Type B pancreatic cell (in vitro differentiated cells): Measurements from ENCODE around the gene LEMD3. TPM values are rescaled to one million over a fixed set of nuclear protein-coding genes. Genes with fewer than 3 reads are reported as not detected.
A peak's percentile ranks its signal among the peaks of the same experiment; 100 is the strongest.

ENCODE experiments used
- DNase-seq: peaks from one replicate; pipeline ENCODE4 v3.0.0; 2021; ENCODE audit warnings: mixed read lengths; ENCODE audit not compliant: unreplicated experiment; ENCODE audit errors: extremely low spot score
- H3K27ac Mint-ChIP-seq: 2 replicates; pipeline ENCODE4 v1.8.0; 2021; ENCODE audit warnings: mild to moderate bottlenecking, mixed read lengths
- H3K27me3 Mint-ChIP-seq: 2 replicates; pipeline ENCODE4 v1.8.0; 2021; ENCODE audit warnings: mixed read lengths
- H3K36me3 Mint-ChIP-seq: 2 replicates; pipeline ENCODE4 v1.8.0; 2021; ENCODE audit warnings: mixed read lengths
- H3K4me1 Mint-ChIP-seq: one replicate; pipeline ENCODE4 v1.8.0; 2021; ENCODE audit warnings: mixed read lengths; ENCODE audit not compliant: unreplicated experiment
- H3K4me3 Mint-ChIP-seq: 2 replicates; pipeline ENCODE4 v1.8.0; 2021; ENCODE audit warnings: mild to moderate bottlenecking, mixed read lengths
- H3K9me3 Mint-ChIP-seq: 2 replicates; pipeline ENCODE4 v1.8.0; 2021; ENCODE audit warnings: mixed read lengths
- long read RNA-seq: library from polyadenylated mRNA; unstranded; transcript quantifications from one replicate; pipeline ENCODE4 v2.0.0, GENCODE V29; 2020
- total RNA-seq: library from RNA; stranded (reverse); gene quantifications from 2 replicates; pipeline ENCODE4 v1.2.1, GENCODE V29; 2021; ENCODE audit warnings: low replicate concordance
- TF ChIP-seq, protein P1 (sequence below): fragments of 200-600 bp; sonication (generic); conservative IDR thresholded peaks from 2 replicates; pipeline ENCODE4 v1.5.0; 2021; ENCODE audit warnings: antibody characterized with exemption, mild to moderate bottlenecking

The LEMD3 gene
- total RNA-seq, result 30.6 and 40.6 TPM in 2 replicates
- long read RNA-seq, partial matches to known transcripts, result 3 of 8 reads
- long read RNA-seq, other reads (novel, unspliced or antisense), result 0 of 8 reads

GRCh38 chr12:65169320-65170208 lies at the start of gene LEMD3:
Gene LEMD3 (plus strand): TSS chr12:65169583. CDS start chr12:65169597, 14 bp downstream.
- Mint-ChIP-seq H3K4me1 (peaks cover 21% of the 10 kb centered on the region), H3K27ac (peak within 1 kb of the TSS; percentile 98), H3K27me3 (peaks cover 6% of the 10 kb centered on the region), H3K4me3 (peak within 1 kb of the TSS; percentile 95), H3K36me3 (peaks cover 13% of the 10 kb centered on the region), H3K9me3 (no peaks in the 10 kb centered on the region)
- peak; percentile 90 for DNase-seq
- TF ChIP-seq, protein P1, sequence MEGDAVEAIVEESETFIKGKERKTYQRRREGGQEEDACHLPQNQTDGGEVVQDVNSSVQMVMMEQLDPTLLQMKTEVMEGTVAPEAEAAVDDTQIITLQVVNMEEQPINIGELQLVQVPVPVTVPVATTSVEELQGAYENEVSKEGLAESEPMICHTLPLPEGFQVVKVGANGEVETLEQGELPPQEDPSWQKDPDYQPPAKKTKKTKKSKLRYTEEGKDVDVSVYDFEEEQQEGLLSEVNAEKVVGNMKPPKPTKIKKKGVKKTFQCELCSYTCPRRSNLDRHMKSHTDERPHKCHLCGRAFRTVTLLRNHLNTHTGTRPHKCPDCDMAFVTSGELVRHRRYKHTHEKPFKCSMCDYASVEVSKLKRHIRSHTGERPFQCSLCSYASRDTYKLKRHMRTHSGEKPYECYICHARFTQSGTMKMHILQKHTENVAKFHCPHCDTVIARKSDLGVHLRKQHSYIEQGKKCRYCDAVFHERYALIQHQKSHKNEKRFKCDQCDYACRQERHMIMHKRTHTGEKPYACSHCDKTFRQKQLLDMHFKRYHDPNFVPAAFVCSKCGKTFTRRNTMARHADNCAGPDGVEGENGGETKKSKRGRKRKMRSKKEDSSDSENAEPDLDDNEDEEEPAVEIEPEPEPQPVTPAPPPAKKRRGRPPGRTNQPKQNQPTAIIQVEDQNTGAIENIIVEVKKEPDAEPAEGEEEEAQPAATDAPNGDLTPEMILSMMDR, result no peak

GRCh38 chr12:65121049-65121955 lies 48.1 kb upstream of the LEMD3 start, which contains the start of gene WIF1:
Gene WIF1 (minus strand): TSS chr12:65121305. CDS start chr12:65121191, 114 bp downstream.
- DNase-seq, result no peak
- Mint-ChIP-seq H3K4me3 (peak within 1 kb of the TSS; percentile 83), H3K4me1 (peaks cover 13% of the 10 kb centered on the region), H3K27me3 (peaks cover 49% of the 10 kb centered on the region), H3K27ac (no peak within 1 kb of the TSS), H3K9me3 (no peaks in the 10 kb centered on the region), H3K36me3 (no peaks in the 10 kb centered on the region)
- TF ChIP-seq, protein P1, result peak; percentile 70

DNA sequence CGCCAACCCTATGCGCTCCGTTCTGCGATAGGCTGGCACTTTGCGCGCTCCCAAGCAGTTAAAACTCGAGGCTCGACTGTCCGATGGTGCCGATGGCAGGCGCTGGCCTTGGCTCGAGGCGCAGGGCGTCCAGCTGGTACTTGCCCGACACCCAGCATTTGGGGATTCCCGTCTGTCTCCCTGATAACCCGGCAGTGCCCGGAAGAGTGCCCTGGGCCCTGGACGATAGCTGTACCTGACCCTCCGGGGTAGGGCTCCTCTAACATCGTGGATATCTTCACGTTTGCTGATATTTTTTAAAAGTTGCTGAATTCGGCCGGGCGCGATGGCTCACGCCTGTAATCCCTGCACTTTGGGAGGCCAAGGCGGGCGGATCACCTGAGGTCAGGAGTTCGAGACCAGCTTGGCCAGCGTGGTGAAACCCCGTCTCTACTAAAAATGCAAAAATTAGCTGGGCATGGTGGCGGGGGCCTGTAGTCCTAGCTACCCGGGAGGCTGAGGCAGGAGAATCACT lies 47.4 kb upstream of the LEMD3 start:
- peak overlapping the region; percentile 36 for H3K4me3 Mint-ChIP-seq
- H3K4me1 Mint-ChIP-seq, result peaks cover 12% of the 10 kb centered on the region
- no peak for DNase-seq
- no peak overlapping the region for H3K27ac Mint-ChIP-seq
- peaks cover 49% of the 10 kb centered on the region for H3K27me3 Mint-ChIP-seq
- H3K36me3 Mint-ChIP-seq, result no peaks in the 10 kb centered on the region
- TF ChIP-seq, protein P1, result no peak
- no peaks in the 10 kb centered on the region for H3K9me3 Mint-ChIP-seq

GRCh38 chr12:65122703-65123102 lies 46.7 kb upstream of the LEMD3 start:
- Mint-ChIP-seq H3K27me3 (peaks cover 47% of the 10 kb centered on the region), H3K9me3 (no peaks in the 10 kb centered on the region), H3K4me3 (peak overlapping the region; percentile 24), H3K27ac (no peak overlapping the region), H3K36me3 (no peaks in the 10 kb centered on the region), H3K4me1 (peaks cover 5% of the 10 kb centered on the region)
- DNase-seq, result no peak
- TF ChIP-seq, protein P1, result no peak

- Mint-ChIP-seq H3K27me3 (peaks cover 42% of the 10 kb centered on the region), H3K27ac (no peak overlapping the region), H3K4me3 (no peak overlapping the region), H3K9me3 (no peaks in the 10 kb centered on the region), H3K4me1 (peaks cover 5% of the 10 kb centered on the region), H3K36me3 (no peaks in the 10 kb centered on the region)
- TF ChIP-seq, protein P1, result peak; percentile 87
- no peak for DNase-seq
These were observed 45.8 kb upstream of the LEMD3 start for GRCh38 chr12:65123435-65124063.
